Peyer's patch (tissue), 4 donors: Measurements from ENCODE around the gene KDM3A.

ENCODE experiments used
- POLR2A ChIP-seq, 2 donors: fragments of 450-650 bp; IDR thresholded peaks; one replicate each; pipeline ENCODE4 v1.5.1; 2017; ENCODE audit warnings: antibody characterized with exemption in 2 of 2, mild to moderate bottlenecking in 2 of 2, moderate library complexity in 2 of 2
- TF ChIP-seq, protein P1 (sequence below), 6 experiments: fragments of 450-650 bp in 4 of 6; fragments of 200-600 bp in 2 of 6; sonication (generic) in 1 of 6; IDR thresholded peaks; one replicate each; pipeline ENCODE4 v1.5.1; 2017 to 2019; ENCODE audit warnings: antibody characterized with exemption in 6 of 6, mild to moderate bottlenecking in 3 of 6, moderate library complexity in 1 of 6

GRCh38 chr2:86411396-86411795 is 29.8 kb upstream of the KDM3A start:
- TF ChIP-seq, protein P1, sequence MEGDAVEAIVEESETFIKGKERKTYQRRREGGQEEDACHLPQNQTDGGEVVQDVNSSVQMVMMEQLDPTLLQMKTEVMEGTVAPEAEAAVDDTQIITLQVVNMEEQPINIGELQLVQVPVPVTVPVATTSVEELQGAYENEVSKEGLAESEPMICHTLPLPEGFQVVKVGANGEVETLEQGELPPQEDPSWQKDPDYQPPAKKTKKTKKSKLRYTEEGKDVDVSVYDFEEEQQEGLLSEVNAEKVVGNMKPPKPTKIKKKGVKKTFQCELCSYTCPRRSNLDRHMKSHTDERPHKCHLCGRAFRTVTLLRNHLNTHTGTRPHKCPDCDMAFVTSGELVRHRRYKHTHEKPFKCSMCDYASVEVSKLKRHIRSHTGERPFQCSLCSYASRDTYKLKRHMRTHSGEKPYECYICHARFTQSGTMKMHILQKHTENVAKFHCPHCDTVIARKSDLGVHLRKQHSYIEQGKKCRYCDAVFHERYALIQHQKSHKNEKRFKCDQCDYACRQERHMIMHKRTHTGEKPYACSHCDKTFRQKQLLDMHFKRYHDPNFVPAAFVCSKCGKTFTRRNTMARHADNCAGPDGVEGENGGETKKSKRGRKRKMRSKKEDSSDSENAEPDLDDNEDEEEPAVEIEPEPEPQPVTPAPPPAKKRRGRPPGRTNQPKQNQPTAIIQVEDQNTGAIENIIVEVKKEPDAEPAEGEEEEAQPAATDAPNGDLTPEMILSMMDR (IDR thresholded peaks at IDR 0.05) = no peak
- no peak for TF ChIP-seq POLR2A (IDR thresholded peaks at IDR 0.05)
